Renal cortical epithelial cell (primary cell): ENCODE data around the gene GNAZ. TPM values are rescaled to one million over a fixed set of nuclear protein-coding genes. Genes with fewer than 3 reads are reported as not detected.

Source experiments
- DNase-seq: peaks from one replicate; pipeline ENCODE4 v3.0.0-alpha.2; 2011; ENCODE audit warnings: low read depth
- total RNA-seq: library from RNA; depleted of rRNA; stranded (reverse); fragments of >200 nt; gene quantifications from 2 replicates; pipeline ENCODE4 v1.2.3, GENCODE V29; 2014

Gene GNAZ
- total RNA-seq, 1 donor from 2014 or later: 2.0 TPM

- DNase-seq: no peak
Measured at GRCh38 chr22:23153994-23154393, 83.7 kb downstream of the GNAZ start.

DNA sequence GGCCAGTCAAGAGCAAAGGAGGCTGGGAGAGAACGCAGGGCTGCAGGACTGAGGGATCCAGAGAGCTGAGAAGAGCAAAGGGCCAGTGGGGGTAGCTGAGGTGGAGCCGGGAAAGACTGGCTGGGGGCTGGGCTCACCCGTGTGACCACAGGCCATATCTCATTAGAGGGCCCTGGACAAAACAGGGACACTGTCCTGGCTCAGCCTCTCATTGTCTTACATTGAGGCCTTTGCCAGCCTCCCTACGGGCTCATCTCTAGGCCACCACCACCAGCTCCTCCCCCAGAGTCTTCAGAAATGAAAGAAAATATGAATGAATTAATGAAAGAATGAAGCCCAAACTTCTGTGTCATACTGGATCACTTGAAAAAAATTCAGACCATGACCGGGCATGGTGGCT, 84.1 kb downstream of the GNAZ start:
- no peak for DNase-seq

GRCh38 chr22:23155143-23155542, 84.8 kb downstream of the GNAZ start:
- DNase-seq: no peak

GRCh38 chr22:23155831-23156230, 85.5 kb downstream of the GNAZ start:
- DNase-seq: no peak

- no peak for DNase-seq
Measured at GRCh38 chr22:23156286-23156685, 86.0 kb downstream of the GNAZ start.

GRCh38 chr22:23157560-23158515, 87.5 kb downstream of the GNAZ start:
- no peak for DNase-seq

- DNase-seq: no peak
Measured at GRCh38 chr22:23158516-23159290, 88.4 kb downstream of the GNAZ start.

- DNase-seq: no peak
Measured at GRCh38 chr22:23159291-23159630, 88.9 kb downstream of the GNAZ start.

- no peak for DNase-seq
Measured at GRCh38 chr22:23161029-23161428, 90.7 kb downstream of the GNAZ start.

- DNase-seq: no peak
Measured at GRCh38 chr22:23161574-23161973, 91.3 kb downstream of the GNAZ start.

DNA sequence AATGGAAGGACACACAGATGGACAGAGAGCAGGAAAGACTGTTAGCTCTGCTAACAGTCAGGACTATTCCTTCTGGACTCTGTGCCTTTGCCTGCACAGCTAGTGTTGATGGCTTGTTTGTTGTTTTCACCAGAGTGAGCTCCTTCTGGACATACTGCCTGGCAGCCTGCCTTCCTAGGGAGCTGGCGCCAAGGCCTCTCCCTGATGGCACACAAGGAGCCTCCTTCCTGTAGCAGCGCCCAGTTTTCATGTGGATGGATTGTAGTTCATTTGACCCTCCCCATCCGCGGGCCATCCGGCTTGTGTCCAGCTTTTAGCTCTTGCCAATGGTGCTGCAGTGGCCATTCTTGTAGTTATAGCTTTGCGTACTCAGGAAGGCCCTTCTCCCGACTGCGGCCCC, 93.3 kb downstream of the GNAZ start:
- DNase-seq: no peak

DNA sequence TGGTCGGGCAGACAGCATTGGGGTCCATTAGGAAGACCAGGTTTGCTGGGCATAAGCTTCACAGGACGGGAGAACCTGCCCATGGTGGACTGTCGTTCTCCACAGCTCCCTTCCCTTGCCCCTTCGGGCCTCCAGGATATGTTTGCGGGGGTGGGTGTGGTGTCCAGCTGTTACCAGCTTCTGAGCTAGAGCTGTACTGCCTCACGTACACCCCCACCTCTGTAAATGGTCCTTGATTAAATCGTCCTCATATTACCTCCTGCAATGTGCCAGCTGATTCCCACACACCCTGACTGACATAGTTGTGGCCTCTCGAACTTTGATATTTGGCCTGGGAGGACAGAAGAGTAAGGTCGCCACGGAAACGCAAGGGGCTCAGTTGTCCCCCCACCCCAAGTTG, 93.8 kb downstream of the GNAZ start:
- no peak for DNase-seq

DNA sequence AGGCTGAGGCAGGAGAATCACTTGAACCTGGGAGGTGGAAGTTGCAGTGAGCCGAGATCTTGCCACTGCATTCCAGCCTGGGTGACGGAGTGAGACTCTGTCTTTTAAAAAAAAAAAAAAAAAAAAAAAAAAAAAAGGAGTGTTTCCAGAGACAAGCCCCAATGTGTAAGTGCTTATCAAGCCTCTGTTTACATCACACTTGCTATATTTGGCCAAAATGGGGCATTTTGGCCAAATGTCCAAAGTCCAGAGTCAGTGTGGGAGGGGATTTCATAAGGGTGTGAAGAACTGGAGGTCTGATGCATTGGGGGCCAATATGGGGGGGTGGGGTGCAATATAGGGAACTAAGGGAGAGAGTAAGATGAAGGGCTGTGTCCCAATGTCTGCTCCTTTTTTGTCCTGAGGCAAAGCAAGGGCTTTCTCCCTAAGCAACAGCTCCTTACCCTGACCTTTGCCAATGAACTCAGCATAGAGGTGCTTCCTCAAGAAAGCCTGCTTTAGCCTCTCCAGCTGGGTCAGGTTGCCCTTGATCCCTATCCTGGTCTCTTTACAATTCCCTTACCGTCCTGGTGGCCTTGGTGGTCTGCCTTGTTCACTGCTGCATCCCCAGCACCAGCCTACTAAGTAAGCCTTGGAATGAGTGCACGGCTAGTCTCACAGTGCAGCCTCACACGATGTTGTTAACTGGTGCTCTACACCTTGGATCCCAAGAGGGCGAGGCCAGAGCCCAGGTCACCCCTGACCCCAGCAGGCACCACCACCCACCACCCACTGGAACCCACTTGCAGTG, 95.9 kb downstream of the GNAZ start:
- DNase-seq: no peak

GRCh38 chr22:23166841-23167616, 96.7 kb downstream of the GNAZ start:
- DNase-seq: no peak

DNA sequence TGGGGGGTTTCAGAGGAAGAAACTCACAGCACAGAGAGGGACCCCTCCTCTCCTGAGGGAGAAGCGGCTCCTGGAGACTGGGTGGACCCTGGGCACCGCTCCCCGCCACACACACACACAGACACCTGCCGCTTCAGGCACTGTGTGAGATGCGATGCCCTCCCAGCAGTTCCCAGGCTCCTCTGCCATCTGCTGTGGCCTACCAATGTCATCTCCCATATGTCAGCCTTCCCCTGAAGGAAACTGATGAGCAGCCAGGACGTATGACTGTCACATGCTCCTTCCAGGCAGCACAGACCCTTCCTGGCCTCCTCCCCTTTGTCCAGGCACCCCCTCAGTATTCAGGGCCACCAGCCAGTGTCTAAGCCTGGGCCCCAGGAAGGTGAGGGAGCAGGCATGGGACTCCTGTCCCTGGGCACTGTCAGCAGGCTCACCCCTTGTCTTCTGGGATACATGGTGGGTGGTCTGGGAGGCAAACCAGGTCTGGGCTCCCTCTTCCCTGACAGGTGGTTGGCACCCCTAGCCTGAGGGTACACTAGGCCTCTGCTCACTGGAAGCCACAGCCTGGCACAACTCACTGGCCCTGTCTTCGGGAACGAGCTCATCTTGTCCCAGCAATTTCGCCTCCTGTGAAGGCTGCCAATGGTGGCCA, 98.2 kb downstream of the GNAZ start:
- no peak for DNase-seq

- no peak for DNase-seq
Measured at GRCh38 chr22:23169043-23169406, 98.7 kb downstream of the GNAZ start.

Other genes with a start within 250 kb of the GNAZ start
- not detected in 2 replicates for gene IGLL5, start 182.7 kb upstream of the GNAZ start, total RNA-seq
- 0.35 and 1.2 TPM in 2 replicates for gene RSPH14, start 71.5 kb downstream of the GNAZ start, total RNA-seq
- gene RAB36, start 75.0 kb downstream of the GNAZ start, total RNA-seq: 2.1 and 17.1 TPM in 2 replicates
- gene BCR, start 110.0 kb downstream of the GNAZ start, total RNA-seq: 34.9 and 109 TPM in 2 replicates